IMR-90 (cell line): ENCODE measurements around the gene ELL2. TPM values are rescaled to one million over a fixed set of nuclear protein-coding genes. Genes with fewer than 3 reads are reported as not detected.

Experiments
- ATAC-seq: fragments of 200-7000 bp; cut with Tn5 transposase; 2 replicates; pipeline ENCODE4 v1.9.1; 2020; ENCODE audit warnings: low read depth, mild to moderate bottlenecking, moderate library complexity
- BruUV-seq: library from RNA; stranded (reverse); fragments of 400-500 nt; replicated peaks from 2 replicates; lab custom pipeline; 2021; lab: Mats Ljungman, UMichigan
- CTCF ChIA-PET: fragments of 300-600 bp; formaldehyde crosslinking; extraction: SDS; loops from one replicate; lab custom pipeline; 2021; ENCODE audit warnings: antibody characterized with exemption; lab: Yijun Ruan, JAX
- POLR2A ChIA-PET: fragments of 300-600 bp; sonication (Branson Sonifier 250); formaldehyde crosslinking; loops from one replicate; lab custom pipeline; 2022; ENCODE audit warnings: antibody characterized with exemption; ENCODE audit not compliant: unreplicated experiment; lab: Charles Lee
- DNase-seq: peaks from one replicate; pipeline ENCODE4 v3.0.0; 2013
- H2AFZ ChIP-seq: replicated peaks from 2 replicates; pipeline ENCODE3; 2013; ENCODE audit warnings: low read length, mild to moderate bottlenecking; ENCODE audit not compliant: poor library complexity
- H2AK5ac ChIP-seq: 2 replicates; pipeline ENCODE4 v1.6.1; 2013; ENCODE audit warnings: low read depth, low read length, inconsistent platforms
- H2AK9ac ChIP-seq: replicated peaks from 2 replicates; pipeline ENCODE3; 2013; ENCODE audit warnings: mild to moderate bottlenecking, low read depth, low read length, moderate library complexity; ENCODE audit not compliant: poor library complexity
- H2BK120ac ChIP-seq: 2 replicates; pipeline ENCODE4 v1.6.1; 2013; ENCODE audit warnings: low read depth, low read length, inconsistent platforms
- H2BK15ac ChIP-seq: 3 replicates; pipeline ENCODE4 v1.6.1; 2013; ENCODE audit warnings: low read depth, low read length, inconsistent platforms
- H2BK20ac ChIP-seq: 2 replicates; pipeline ENCODE4 v1.6.1; 2013; ENCODE audit warnings: low read depth, mild to moderate bottlenecking, inconsistent platforms, low read length, moderate library complexity
- H2BK5ac ChIP-seq: 2 replicates; pipeline ENCODE4 v1.6.1; 2013; ENCODE audit warnings: mild to moderate bottlenecking, low read depth, low read length, inconsistent platforms; ENCODE audit not compliant: poor library complexity, severe bottlenecking
- H3K14ac ChIP-seq: replicated peaks from 2 replicates; pipeline ENCODE4 v1.6.1; 2013; ENCODE audit warnings: low read depth, low read length, inconsistent platforms
- H3K18ac ChIP-seq: 2 replicates; pipeline ENCODE4 v1.6.1; 2013; ENCODE audit warnings: low read depth, low read length, control low read depth
- H3K23ac ChIP-seq: 2 replicates; pipeline ENCODE4 v1.6.1; 2013; ENCODE audit warnings: low read depth, low read length, inconsistent platforms
- H3K27ac ChIP-seq: 2 replicates; pipeline ENCODE4 v1.5.1; 2013; ENCODE audit warnings: mild to moderate bottlenecking, control low read depth, low read length; ENCODE audit not compliant: insufficient read depth
- H3K27me3 ChIP-seq: 2 replicates; pipeline ENCODE4 v1.6.1; 2013; ENCODE audit warnings: low read length; ENCODE audit not compliant: control insufficient read depth, insufficient read depth
- H3K36me3 ChIP-seq: 2 replicates; pipeline ENCODE4 v1.6.1; 2013; ENCODE audit warnings: low read length, mixed read lengths; ENCODE audit not compliant: control insufficient read depth, insufficient read depth
- H3K4ac ChIP-seq: 2 replicates; pipeline ENCODE4 v1.6.1; 2013; ENCODE audit warnings: low read depth, low read length, inconsistent platforms
- H3K4me1 ChIP-seq: 2 replicates; pipeline ENCODE4 v1.6.1; 2013; ENCODE audit warnings: low read length, mixed read lengths; ENCODE audit not compliant: control insufficient read depth, insufficient read depth
- H3K4me2 ChIP-seq: 2 replicates; pipeline ENCODE4 v1.6.1; 2013; ENCODE audit warnings: low read depth, mild to moderate bottlenecking, control low read depth, low read length, moderate library complexity
- H3K4me3 ChIP-seq: 2 replicates; pipeline ENCODE4 v1.5.1; 2013; ENCODE audit warnings: low read depth, mild to moderate bottlenecking, control low read depth, low read length, moderate library complexity; ENCODE audit not compliant: insufficient read depth
- H3K56ac ChIP-seq: 2 replicates; pipeline ENCODE4 v1.6.1; 2013; ENCODE audit warnings: low read length, inconsistent platforms; ENCODE audit not compliant: insufficient read depth; ENCODE audit errors: extremely low read depth
- H3K79me1 ChIP-seq, 2 experiments: 2 replicates each; pipeline ENCODE4 v1.6.1; 2013; ENCODE audit warnings: low read length in 2 of 2, inconsistent platforms in 1 of 2, low read depth in 1 of 2
- H3K9ac ChIP-seq: 2 replicates; pipeline ENCODE4 v1.6.1; 2013; ENCODE audit warnings: low read depth, low read length, control low read depth
- H3K9me1 ChIP-seq: 2 replicates; pipeline ENCODE4 v1.6.1; 2013; ENCODE audit warnings: low read length, inconsistent platforms; ENCODE audit not compliant: insufficient read depth
- H3K9me3 ChIP-seq: 2 replicates; pipeline ENCODE4 v1.6.1; 2013; ENCODE audit warnings: low read length; ENCODE audit not compliant: control insufficient read depth, insufficient read depth
- H4K20me1 ChIP-seq: 2 replicates; pipeline ENCODE4 v1.6.1; 2013; ENCODE audit warnings: low read length, inconsistent platforms; ENCODE audit not compliant: insufficient read depth
- H4K5ac ChIP-seq: 2 replicates; pipeline ENCODE4 v1.6.1; 2013; ENCODE audit warnings: mild to moderate bottlenecking, low read depth, low read length, control low read depth
- H4K8ac ChIP-seq, 2 experiments: 2 replicates each; pipeline ENCODE4 v1.6.1; 2013; ENCODE audit warnings: low read depth in 2 of 2, low read length in 2 of 2, control low read depth in 1 of 2, inconsistent platforms in 1 of 2
- H4K91ac ChIP-seq: 2 replicates; pipeline ENCODE4 v1.6.1; 2013; ENCODE audit warnings: low read depth, low read length, inconsistent platforms; ENCODE audit not compliant: insufficient read depth
- BHLHE40 ChIP-seq: fragments of 150-350 bp; IDR thresholded peaks from 2 replicates; pipeline ENCODE4 v1.6.1; 2016; ENCODE audit warnings: mild to moderate bottlenecking, low read depth, low read length
- CEBPB ChIP-seq: IDR thresholded peaks from 2 replicates; pipeline ENCODE4 v1.6.1; 2012; ENCODE audit warnings: low read depth, low read length, improper control_type of control experiment
- NFE2L2 ChIP-seq: fragments of 150-350 bp; IDR thresholded peaks from 2 replicates; pipeline ENCODE4 v1.6.1; 2016; ENCODE audit warnings: low read depth, mild to moderate bottlenecking, low read length
- POLR2A ChIP-seq: IDR thresholded peaks from 2 replicates; pipeline ENCODE4 v1.6.1; 2012; ENCODE audit warnings: mild to moderate bottlenecking, low read depth, low read length
- RAD21 ChIP-seq: IDR thresholded peaks from 2 replicates; pipeline ENCODE4 v1.6.1; 2012; ENCODE audit warnings: low read length, improper control_type of control experiment
- RFX5 ChIP-seq: IDR thresholded peaks from 2 replicates; pipeline ENCODE4 v1.8.0; 2012; ENCODE audit warnings: low read depth, mild to moderate bottlenecking, low read length, moderate library complexity
- SMC3 ChIP-seq: fragments of 150-350 bp; IDR thresholded peaks from 2 replicates; pipeline ENCODE4 v1.6.1; 2016; ENCODE audit warnings: low read depth, mild to moderate bottlenecking, antibody characterized with exemption, low read length, moderate library complexity
- WGBS, 2 experiments: methylation state at CpG; one replicate each; pipeline versions ENCODE4 v1.1.5 to v1.1.7; 2013; ENCODE audit warnings: missing lambda C conversion rate in 2 of 2; ENCODE audit not compliant: insufficient read length in 1 of 2; ENCODE audit errors: extremely low coverage in 2 of 2; 5-methylcytosine and 5-hydroxymethylcytosine counted together
- dilution Hi-C: fragments of 300-500 bp; cut with HindIII; formaldehyde crosslinking; loops from one replicate; pipeline ENCODE4 v1.14.3; 2018; ENCODE audit warnings: low sequenced_read_pairs; ENCODE audit not compliant: unreplicated experiment
- in situ Hi-C: fragments of 300-500 bp; cut with MboI; formaldehyde crosslinking; loops from 3 replicates; pipeline ENCODE4 v1.14.3; 2019; ENCODE audit warnings: low sequenced_read_pairs, inconsistent platforms, mixed read lengths
- intact Hi-C: fragments of 100-400 bp; cut with micrococcal nuclease; formaldehyde crosslinking; loops from 2 replicates; pipeline ENCODE4 v1.10.0; 2022
- polyA plus RNA-seq, 3 experiments: library from polyadenylated mRNA; depleted of rRNA; stranded (reverse); fragments of >200 nt; gene quantifications; 2 replicates each; pipeline ENCODE4 v1.2.3, GENCODE V29; 2012; ENCODE audit warnings: low replicate concordance in 1 of 3
- total RNA-seq: library from RNA; depleted of rRNA; stranded (reverse); fragments of >200 nt; gene quantifications from 2 replicates; pipeline ENCODE4 v1.2.3, GENCODE V29; 2012

The ELL2 gene
- total and polyA plus RNA-seq, 2 of the 4 experiments (the other 2 are of a cell fraction), result 61.4 to 92.5 TPM

DNA sequence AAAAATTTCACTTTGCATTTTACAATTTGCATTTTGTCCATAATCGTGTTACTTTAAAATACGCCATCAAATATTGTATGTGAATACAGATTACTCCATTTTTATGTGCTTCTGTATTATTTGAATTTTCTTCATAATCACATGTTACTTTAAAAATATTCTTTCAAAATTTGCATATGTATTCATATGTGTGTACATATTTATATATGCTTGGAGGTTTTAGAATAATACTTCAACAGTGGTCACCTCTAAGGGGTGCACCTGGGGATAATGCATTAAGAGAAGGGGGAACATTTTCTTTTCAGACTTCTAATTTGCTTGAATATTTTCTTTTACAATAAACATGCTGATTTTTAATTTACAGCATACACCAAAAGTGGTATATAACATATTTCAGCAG is 21.9 kb upstream of the ELL2 start:
- dilution Hi-C loops, result no loop called here
- CTCF ChIA-PET, result no interaction called here

More for the DNA sequence above, 21.9 kb upstream of the ELL2 start:
- no CpG with 5 or more reads among the region's 2 CpGs for WGBS, 2 experiments
- Histone ChIP-seq H2BK15ac (no peak overlapping the region), H2BK120ac (no peak overlapping the region), H2AFZ (no peak overlapping the region), H3K27me3 (no peaks in the 10 kb centered on the region), H3K4me2 (no peak overlapping the region), H3K79me1 (no peaks in the 10 kb centered on the region), H3K36me3 (no peaks in the 10 kb centered on the region), H2BK20ac (no peak overlapping the region), H3K9ac (no peak overlapping the region), H3K56ac (no peak overlapping the region), H3K9me3 (no peaks in the 10 kb centered on the region), H2AK5ac (no peak overlapping the region), H3K4me1 (peaks cover 11% of the 10 kb centered on the region), H2BK5ac (no peak overlapping the region), H4K20me1 (no peaks in the 10 kb centered on the region), H4K91ac (no peak overlapping the region), H3K18ac (no peak overlapping the region), H3K4ac (no peak overlapping the region), H3K9me1 (no peaks in the 10 kb centered on the region), H3K14ac (no peak overlapping the region), H3K23ac (no peak overlapping the region), H2AK9ac (no peak overlapping the region), H3K27ac (no peak overlapping the region), H4K8ac (no peak overlapping the region), H3K4me3 (no peak overlapping the region), H4K5ac (no peak overlapping the region)
- no peak for ATAC-seq
- intact Hi-C loops (no loop called here), in situ Hi-C loops (no loop called here)
- no peak for DNase-seq
- TF ChIP-seq NFE2L2 (no peak), POLR2A (no peak), RAD21 (no peak), SMC3 (no peak), RFX5 (no peak), BHLHE40 (no peak), CEBPB (no peak)
- no TSS peak for BruUV-seq
- POLR2A ChIA-PET, result no interaction called here
